Measurements from ENCODE around the gene C1QTNF1. TPM values are rescaled to one million over a fixed set of nuclear protein-coding genes. Genes with fewer than 3 reads are reported as not detected.

The C1QTNF1 gene
- total and polyA plus RNA-seq, 2 donors (not counting 3 experiments of a cell fraction or from before 2014, with no cell fraction given) = 2.5 to 4.0 TPM

- Histone ChIP-seq H3K9me1 (replicated peaks; ENCODE audit: control insufficient read depth, extremely low read depth, insufficient read depth, low read length) (no peaks in the 10 kb centered on the region), H2AFZ (ENCODE audit: low read depth, low read length) (no peak overlapping the region), H3K27ac (ENCODE audit: insufficient read depth, low read depth, low read length) (no peak overlapping the region), H3K36me3 (ENCODE audit: control insufficient read depth in 2 of 2, extremely low read depth in 1 of 2, insufficient read depth in 2 of 2, low read length in 2 of 2) (no peaks in the 10 kb centered on the region), H3K79me2 (ENCODE audit: control insufficient read depth, insufficient read depth, low read length) (no peaks in the 10 kb centered on the region), H3K9ac (replicated peaks; ENCODE audit: extremely low read depth, insufficient read depth, low read length) (no peak overlapping the region), H3K9me3 (replicated peaks; ENCODE audit: control insufficient read depth, insufficient read depth, low read length) (no peaks in the 10 kb centered on the region), H3K27me3 (ENCODE audit: control insufficient read depth in 2 of 2, insufficient read depth in 2 of 2, low read length in 2 of 2) (peaks cover under 1 to 4% of the 10 kb centered on the region in 2 experiments), H3K4me3 (replicated peaks in 1 of 3; ENCODE audit: insufficient read depth in 1 of 3, low read depth in 1 of 3, low read length in 3 of 3) (no peak overlapping the region), H3K4me2 (ENCODE audit: insufficient read depth, low read length) (no peak overlapping the region), H3K4me1 (ENCODE audit: control insufficient read depth, extremely low read depth, insufficient read depth, low read length) (no peaks in the 10 kb centered on the region), H4K20me1 (replicated peaks; ENCODE audit: control insufficient read depth, extremely low read depth, insufficient read depth, low read length) (no peaks in the 10 kb centered on the region)
- intact Hi-C loops (cut with micrococcal nuclease) (no loop called here), dilution Hi-C loops (cut with MboI; ENCODE audit: extremely low pct_ligation_motif_present, low sequenced_read_pairs) (no loop called here)
- TF ChIP-seq EZH2 (IDR thresholded peaks at IDR 0.05; ENCODE audit: borderline replicate concordance, low read depth, low read length, severe bottlenecking) (no peak), CTCF (IDR thresholded peaks at IDR 0.05; ENCODE audit: extremely low read depth in 1 of 2, insufficient read depth in 1 of 2, low read depth in 1 of 2, low read length in 2 of 2) (no peak), MAX (IDR thresholded peaks at IDR 0.05; ENCODE audit: insufficient read depth, insufficient read length) (no peak), FOS (IDR thresholded peaks at IDR 0.05; ENCODE audit: borderline replicate concordance, insufficient read depth, low read length) (no peak)
- ChIA-PET CTCF (interaction anchor here (0.6 to 4.0 kb wide), 4 partner anchors 296 to 653 kb away, joined by 3 to 28 read pairs (median 8); no protein-coding TSS in a partner anchor), POLR2A (no interaction called here)
- BruUV-seq (replicated peaks) = no TSS peak
- DNase-seq (ENCODE audit: low read depth, low spot score) (no peak), FAIRE-seq (no peak)
These were observed 68.6 kb downstream of the C1QTNF1 start for GRCh38 chr17:79092567-79092966.

- dilution Hi-C loops (cut with MboI; ENCODE audit: extremely low pct_ligation_motif_present, low sequenced_read_pairs) (no loop called here), intact Hi-C loops (cut with micrococcal nuclease) (no loop called here)
- no peak overlapping the region for H3K4me3 ChIP-seq (replicated peaks in 1 of 3; ENCODE audit: insufficient read depth in 1 of 3, low read depth in 1 of 3, low read length in 3 of 3)
- CTCF ChIA-PET = interaction anchor here (0.6 to 4.0 kb wide), 4 partner anchors 295 to 652 kb away, joined by 3 to 28 read pairs (median 8); no protein-coding TSS in a partner anchor
- H3K4me2 ChIP-seq (ENCODE audit: insufficient read depth, low read length) = no peak overlapping the region
- no peaks in the 10 kb centered on the region for H3K9me3 ChIP-seq (replicated peaks; ENCODE audit: control insufficient read depth, insufficient read depth, low read length)
- TF ChIP-seq EZH2 (IDR thresholded peaks at IDR 0.05; ENCODE audit: borderline replicate concordance, low read depth, low read length, severe bottlenecking) = no peak
- TF ChIP-seq FOS (IDR thresholded peaks at IDR 0.05; ENCODE audit: borderline replicate concordance, insufficient read depth, low read length) = no peak
- no peak for TF ChIP-seq JUN (IDR thresholded peaks at IDR 0.05; ENCODE audit: borderline replicate concordance, insufficient read depth, insufficient read length, low read depth)
- no peak for TF ChIP-seq MYC (IDR thresholded peaks at IDR 0.05; ENCODE audit: low read depth, low read length)
- no peak for TF ChIP-seq GATA2 (IDR thresholded peaks at IDR 0.05; ENCODE audit: insufficient read depth, insufficient read length, low read depth, low read length)
- no peak for TF ChIP-seq POLR2A (IDR thresholded peaks at IDR 0.05; ENCODE audit: low read depth, low read length)
- no peak for TF ChIP-seq CTCF (IDR thresholded peaks at IDR 0.05; ENCODE audit: extremely low read depth in 1 of 2, insufficient read depth in 1 of 2, low read depth in 1 of 2, low read length in 2 of 2)
- TF ChIP-seq MAX (IDR thresholded peaks at IDR 0.05; ENCODE audit: insufficient read depth, insufficient read length) = no peak
- TF ChIP-seq POLR2AphosphoS5 (IDR thresholded peaks at IDR 0.05; ENCODE audit: insufficient read depth, low read depth, low read length) = no peak
- H3K79me2 ChIP-seq (ENCODE audit: control insufficient read depth, insufficient read depth, low read length) = no peaks in the 10 kb centered on the region
- no peak overlapping the region for H3K9ac ChIP-seq (replicated peaks; ENCODE audit: extremely low read depth, insufficient read depth, low read length)
- no TSS peak for BruUV-seq (replicated peaks)
- peaks cover 8 to 9% of the 10 kb centered on the region in 2 experiments for H3K27me3 ChIP-seq (ENCODE audit: control insufficient read depth in 2 of 2, insufficient read depth in 2 of 2, low read length in 2 of 2)
- H3K36me3 ChIP-seq (ENCODE audit: control insufficient read depth in 2 of 2, extremely low read depth in 1 of 2, insufficient read depth in 2 of 2, low read length in 2 of 2) = no peaks in the 10 kb centered on the region
- POLR2A ChIA-PET = interaction anchor here (0.7 kb wide), 1 partner anchor 113 kb away, joined by 4 read pairs; no protein-coding TSS in a partner anchor
- FAIRE-seq = no peak
- no peak overlapping the region for H3K27ac ChIP-seq (ENCODE audit: insufficient read depth, low read depth, low read length)
- H3K4me1 ChIP-seq (ENCODE audit: control insufficient read depth, extremely low read depth, insufficient read depth, low read length) = no peaks in the 10 kb centered on the region
- H3K9me1 ChIP-seq (replicated peaks; ENCODE audit: control insufficient read depth, extremely low read depth, insufficient read depth, low read length) = no peaks in the 10 kb centered on the region
- no peak overlapping the region for H2AFZ ChIP-seq (ENCODE audit: low read depth, low read length)
- DNase-seq (ENCODE audit: low read depth, low spot score) = no peak
- H4K20me1 ChIP-seq (replicated peaks; ENCODE audit: control insufficient read depth, extremely low read depth, insufficient read depth, low read length) = no peaks in the 10 kb centered on the region
These were observed 69.3 kb downstream of the C1QTNF1 start for GRCh38 chr17:79093270-79093669.
